HG02970 (cell line): ENCODE results near the gene FKBP10.

Experiments used
- ATAC-seq: cut with Tn5 transposase; IDR thresholded peaks from one replicate; pipeline ENCODE4 v1.9.1; 2021; ENCODE audit warnings: mild to moderate bottlenecking, moderate library complexity, moderate number of reproducible peaks; ENCODE audit not compliant: unreplicated experiment, low FRiP score

Gene FKBP10

GRCh38 chr17:41871789-41872188, 59.0 kb downstream of the FKBP10 start:
- no peak for ATAC-seq
